Keratinocyte (primary cell): ENCODE data around the gene SND1. TPM values are rescaled to one million over a fixed set of nuclear protein-coding genes. Genes with fewer than 3 reads are reported as not detected.

ENCODE experiments used
- DNase-seq: peaks from one replicate; pipeline ENCODE4 v3.0.0-alpha.2; 2011; ENCODE audit warnings: low read depth, missing footprints, low spot score
- FAIRE-seq: peaks from 2 replicates; lab custom pipeline; 2011; peaks lifted over from hg19 to GRCh38; lab: Jason Lieb, UNC
- H2AFZ ChIP-seq: 2 replicates; pipeline ENCODE4 v1.6.0; 2012; ENCODE audit warnings: low read length, control low read depth, inconsistent platforms; ENCODE audit not compliant: control insufficient read depth
- H3K27ac ChIP-seq: 2 replicates; pipeline ENCODE4 v1.5.1; 2011; ENCODE audit warnings: low read length; ENCODE audit not compliant: control insufficient read depth, insufficient read depth
- H3K27me3 ChIP-seq: 3 replicates; pipeline ENCODE4 v1.6.0; 2011; ENCODE audit warnings: low read length; ENCODE audit not compliant: control insufficient read depth, insufficient read depth; ENCODE audit errors: extremely low read depth
- H3K36me3 ChIP-seq, 2 experiments: 2 replicates in 1 of 2; 3 replicates in 1 of 2; pipeline ENCODE4 v1.5.1; 2011; ENCODE audit warnings: low read length in 2 of 2, mild to moderate bottlenecking in 1 of 2; ENCODE audit not compliant: control insufficient read depth in 2 of 2, insufficient read depth in 2 of 2; ENCODE audit errors: extremely low read depth in 1 of 2
- H3K4me1 ChIP-seq: 3 replicates; pipeline ENCODE4 v1.5.1; 2011; ENCODE audit warnings: low read length; ENCODE audit not compliant: control insufficient read depth, insufficient read depth; ENCODE audit errors: extremely low read depth
- H3K4me2 ChIP-seq: 3 replicates; pipeline ENCODE4 v1.6.0; 2011; ENCODE audit warnings: low read depth, low read length; ENCODE audit not compliant: control insufficient read depth, insufficient read depth; ENCODE audit errors: extremely low read depth
- H3K4me3 ChIP-seq, 3 experiments: fragments of 200-600 bp in 1 of 3; sonication (generic) in 1 of 3; 2 replicates in 2 of 3; 3 replicates in 1 of 3; pipeline ENCODE4 v1.5.1; 2011 to 2016; ENCODE audit warnings: low read length in 3 of 3, mild to moderate bottlenecking in 3 of 3, control low read depth in 2 of 3, inconsistent platforms in 1 of 3, low read depth in 1 of 3, mixed read lengths in 1 of 3, mixed run types in 1 of 3, moderate library complexity in 1 of 3; ENCODE audit not compliant: control insufficient read depth in 2 of 3, insufficient read depth in 2 of 3; ENCODE audit errors: extremely low read depth in 1 of 3
- H3K79me2 ChIP-seq: 2 replicates; pipeline ENCODE4 v1.6.0; 2012; ENCODE audit warnings: low read length; ENCODE audit not compliant: control insufficient read depth, insufficient read depth
- H3K9ac ChIP-seq: 3 replicates; pipeline ENCODE4 v1.6.0; 2011; ENCODE audit warnings: low read length; ENCODE audit not compliant: control insufficient read depth, insufficient read depth; ENCODE audit errors: extremely low read depth
- H3K9me1 ChIP-seq: 3 replicates; pipeline ENCODE4 v1.6.0; 2011; ENCODE audit warnings: low read length; ENCODE audit not compliant: control insufficient read depth, insufficient read depth; ENCODE audit errors: extremely low read depth
- H3K9me3 ChIP-seq: 2 replicates; pipeline ENCODE4 v1.5.1; 2012; ENCODE audit warnings: low read depth, low read length; ENCODE audit not compliant: control insufficient read depth
- H4K20me1 ChIP-seq: 3 replicates; pipeline ENCODE4 v1.6.0; 2011; ENCODE audit warnings: low read length; ENCODE audit not compliant: control insufficient read depth, insufficient read depth; ENCODE audit errors: extremely low read depth
- CTCF ChIP-seq, 3 experiments: IDR thresholded peaks in 1 of 3; conservative IDR thresholded peaks in 1 of 3; optimal IDR thresholded peaks in 1 of 3; 2 replicates in 2 of 3; 3 replicates in 1 of 3; pipeline versions ENCODE3 to v1.5.1; 2011; ENCODE audit warnings: low read length in 3 of 3, mild to moderate bottlenecking in 3 of 3, moderate library complexity in 2 of 3, control low read depth in 1 of 3, inconsistent platforms in 1 of 3; ENCODE audit not compliant: insufficient read depth in 2 of 3; ENCODE audit errors: extremely low read depth in 1 of 3
- EZH2 ChIP-seq: IDR thresholded peaks from one replicate; pipeline ENCODE4 v1.6.1; 2012; ENCODE audit warnings: inconsistent platforms, mild to moderate bottlenecking, low read length, moderate library complexity
- dilution Hi-C: fragments of 300-500 bp; cut with MboI; formaldehyde crosslinking; loops from one replicate; pipeline ENCODE4 v1.7.0; 2020; ENCODE audit warnings: low sequenced_read_pairs; ENCODE audit not compliant: extremely low pct_ligation_motif_present
- polyA plus RNA-seq, 5 experiments: library from polyadenylated mRNA; depleted of rRNA in 3 of 5; stranded (reverse) in 3 of 5; stranded (forward) in 1 of 5; unstranded in 1 of 5; fragments of >200 nt; gene quantifications; 1 replicate in 1 of 5; 2 replicates in 3 of 5; 3 replicates in 1 of 5; pipeline versions ENCODE4 v1.2.1 to v1.2.3, GENCODE V29; 2011 to 2012; ENCODE audit warnings: missing spikeins in 2 of 5, low read depth in 1 of 5, low replicate concordance in 1 of 5

The SND1 gene
- polyA plus RNA-seq, 1 donor (not counting 4 experiments of a cell fraction or from before 2014, with no cell fraction given) = 140 TPM

GRCh38 chr7:127911968-127912511 lies 260.0 kb downstream of the SND1 start:
- FAIRE-seq = no peak
- Histone ChIP-seq H3K79me2 (peaks cover 28% of the 10 kb centered on the region), H3K9me1 (no peaks in the 10 kb centered on the region), H3K4me1 (no peaks in the 10 kb centered on the region), H4K20me1 (peaks cover 4% of the 10 kb centered on the region), H3K27ac (no peak overlapping the region), H3K36me3 (no peaks in the 10 kb centered on the region), H3K9me3 (no peaks in the 10 kb centered on the region), H3K4me3 (no peak overlapping the region), H3K4me2 (no peak overlapping the region), H3K27me3 (no peaks in the 10 kb centered on the region), H2AFZ (no peak overlapping the region), H3K9ac (no peak overlapping the region)
- DNase-seq = no peak
- TF ChIP-seq CTCF (optimal IDR thresholded peaks at IDR 0.05 in 1 of 3, IDR thresholded peaks at IDR 0.05 in 1 of 3, conservative IDR thresholded peaks at IDR 0.05 in 1 of 3; ENCODE audit: extremely low read depth in 1 of 3, insufficient read depth in 2 of 3, low read length in 3 of 3) (no peak), EZH2 (no peak)
- dilution Hi-C loops = no loop called here

- Histone ChIP-seq H3K4me2 (no peak overlapping the region), H3K27ac (no peak overlapping the region), H3K9ac (no peak overlapping the region), H3K79me2 (peaks cover 22% of the 10 kb centered on the region), H3K27me3 (no peaks in the 10 kb centered on the region), H3K36me3 (no peaks in the 10 kb centered on the region), H3K9me1 (no peaks in the 10 kb centered on the region), H4K20me1 (peaks cover 6% of the 10 kb centered on the region), H3K4me1 (no peaks in the 10 kb centered on the region), H3K9me3 (no peaks in the 10 kb centered on the region), H2AFZ (no peak overlapping the region), H3K4me3 (no peak overlapping the region)
- no peak for FAIRE-seq
- no peak for DNase-seq
- dilution Hi-C loops = no loop called here
- no peak for TF ChIP-seq EZH2
- no peak for TF ChIP-seq CTCF (optimal IDR thresholded peaks at IDR 0.05 in 1 of 3, IDR thresholded peaks at IDR 0.05 in 1 of 3, conservative IDR thresholded peaks at IDR 0.05 in 1 of 3; ENCODE audit: extremely low read depth in 1 of 3, insufficient read depth in 2 of 3, low read length in 3 of 3)
Measured at GRCh38 chr7:127912901-127913300, 260.9 kb downstream of the SND1 start.
